GM12875 (cell line): ENCODE data around the gene ADAMTS13.

Source experiments
- H3K4me3 ChIP-seq: one replicate; pipeline ENCODE4 v1.5.1; 2011; ENCODE audit warnings: low read depth, low read length, control low read depth
- TF ChIP-seq, protein P1 (sequence below): IDR thresholded peaks from 2 replicates; pipeline ENCODE4 v1.5.1; 2011; ENCODE audit warnings: low read depth, mild to moderate bottlenecking, control low read depth, inconsistent platforms, low read length, moderate library complexity, borderline replicate concordance; ENCODE audit not compliant: insufficient read depth

ADAMTS13 gene

DNA sequence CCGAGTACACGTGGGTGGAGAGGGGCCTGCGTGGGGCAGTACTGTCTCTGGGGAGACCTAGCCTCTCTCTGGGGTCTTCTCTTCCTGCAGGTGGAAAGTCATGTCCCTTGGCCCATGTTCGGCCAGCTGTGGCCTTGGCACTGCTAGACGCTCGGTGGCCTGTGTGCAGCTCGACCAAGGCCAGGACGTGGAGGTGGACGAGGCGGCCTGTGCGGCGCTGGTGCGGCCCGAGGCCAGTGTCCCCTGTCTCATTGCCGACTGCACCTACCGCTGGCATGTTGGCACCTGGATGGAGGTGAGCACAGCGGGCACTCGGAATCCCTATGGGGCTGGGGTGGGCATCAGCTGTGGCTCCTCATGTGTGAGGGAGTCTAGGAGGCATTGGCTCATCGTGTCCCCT, 32.2 kb downstream of the ADAMTS13 start:
- TF ChIP-seq, protein P1, sequence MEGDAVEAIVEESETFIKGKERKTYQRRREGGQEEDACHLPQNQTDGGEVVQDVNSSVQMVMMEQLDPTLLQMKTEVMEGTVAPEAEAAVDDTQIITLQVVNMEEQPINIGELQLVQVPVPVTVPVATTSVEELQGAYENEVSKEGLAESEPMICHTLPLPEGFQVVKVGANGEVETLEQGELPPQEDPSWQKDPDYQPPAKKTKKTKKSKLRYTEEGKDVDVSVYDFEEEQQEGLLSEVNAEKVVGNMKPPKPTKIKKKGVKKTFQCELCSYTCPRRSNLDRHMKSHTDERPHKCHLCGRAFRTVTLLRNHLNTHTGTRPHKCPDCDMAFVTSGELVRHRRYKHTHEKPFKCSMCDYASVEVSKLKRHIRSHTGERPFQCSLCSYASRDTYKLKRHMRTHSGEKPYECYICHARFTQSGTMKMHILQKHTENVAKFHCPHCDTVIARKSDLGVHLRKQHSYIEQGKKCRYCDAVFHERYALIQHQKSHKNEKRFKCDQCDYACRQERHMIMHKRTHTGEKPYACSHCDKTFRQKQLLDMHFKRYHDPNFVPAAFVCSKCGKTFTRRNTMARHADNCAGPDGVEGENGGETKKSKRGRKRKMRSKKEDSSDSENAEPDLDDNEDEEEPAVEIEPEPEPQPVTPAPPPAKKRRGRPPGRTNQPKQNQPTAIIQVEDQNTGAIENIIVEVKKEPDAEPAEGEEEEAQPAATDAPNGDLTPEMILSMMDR = no peak
- H3K4me3 ChIP-seq = no peak overlapping the region

GRCh38 chr9:133454943-133455673, 32.9 kb downstream of the ADAMTS13 start:
- TF ChIP-seq, protein P1 = no peak

GRCh38 chr9:133455936-133456335, 33.8 kb downstream of the ADAMTS13 start:
- TF ChIP-seq, protein P1 = no peak
- no peak overlapping the region for H3K4me3 ChIP-seq

More at GRCh38 chr9:133454943-133455673, 32.9 kb downstream of the ADAMTS13 start:
- no peak overlapping the region for H3K4me3 ChIP-seq

DNA sequence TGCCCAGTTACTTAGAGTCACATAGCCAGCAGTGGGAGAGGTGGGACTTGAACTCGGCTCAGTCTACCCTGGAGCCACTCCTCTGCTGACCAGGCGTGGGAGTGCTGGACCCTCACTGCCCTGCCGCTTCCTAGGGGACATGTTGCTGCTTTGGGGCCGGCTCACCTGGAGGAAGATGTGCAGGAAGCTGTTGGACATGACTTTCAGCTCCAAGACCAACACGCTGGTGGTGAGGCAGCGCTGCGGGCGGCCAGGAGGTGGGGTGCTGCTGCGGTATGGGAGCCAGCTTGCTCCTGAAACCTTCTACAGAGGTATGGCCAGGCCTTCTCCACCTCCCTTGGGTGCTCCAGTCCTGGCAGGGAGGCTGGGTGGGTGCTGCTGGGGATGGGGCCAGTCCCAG, 34.2 kb downstream of the ADAMTS13 start:
- no peak overlapping the region for H3K4me3 ChIP-seq
- TF ChIP-seq, protein P1 = peak; percentile 40; the same call in 1 of the 2 replicates

- TF ChIP-seq, protein P1 = no peak
These were observed 35.1 kb downstream of the ADAMTS13 start for GRCh38 chr9:133457233-133457632.

DNA sequence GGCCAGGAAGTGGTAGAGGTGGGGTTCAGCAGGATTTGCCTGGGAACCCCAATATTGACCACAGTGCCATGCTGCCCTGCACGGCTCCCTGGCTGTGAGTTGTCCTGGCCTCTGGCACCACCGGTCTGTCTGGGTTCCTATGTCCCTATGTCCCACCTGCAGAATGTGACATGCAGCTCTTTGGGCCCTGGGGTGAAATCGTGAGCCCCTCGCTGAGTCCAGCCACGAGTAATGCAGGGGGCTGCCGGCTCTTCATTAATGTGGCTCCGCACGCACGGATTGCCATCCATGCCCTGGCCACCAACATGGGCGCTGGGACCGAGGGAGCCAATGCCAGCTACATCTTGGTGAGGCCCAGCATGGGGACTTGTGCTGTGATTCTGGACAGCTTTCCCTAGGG, 35.6 kb downstream of the ADAMTS13 start:
- no peak overlapping the region for H3K4me3 ChIP-seq
- TF ChIP-seq, protein P1 = no peak

More at GRCh38 chr9:133457233-133457632, 35.1 kb downstream of the ADAMTS13 start:
- H3K4me3 ChIP-seq = no peak overlapping the region

GRCh38 chr9:133458643-133459312, 36.6 kb downstream of the ADAMTS13 start:
- TF ChIP-seq, protein P1 = no peak
- H3K4me3 ChIP-seq = no peak overlapping the region
